ENCODE results near the gene CCL24. TPM values are rescaled to one million over a fixed set of nuclear protein-coding genes. Genes with fewer than 3 reads are reported as not detected.

The CCL24 gene
- total and polyA plus RNA-seq, 2 donors (not counting 1 experiment from before 2014, with no cell fraction given): not detected

GRCh38 chr7:75806560-75807307 lies 6.9 kb downstream of the CCL24 start:
- Histone ChIP-seq H3K27ac (ENCODE audit: insufficient read depth, low read length) (no peak overlapping the region), H3K36me3 (ENCODE audit: control insufficient read depth, insufficient read depth, low read length) (no peaks in the 10 kb centered on the region), H3K4me1 (ENCODE audit: control insufficient read depth, extremely low read depth, insufficient read depth, low read length) (no peaks in the 10 kb centered on the region), H3K4me2 (ENCODE audit: extremely low read depth, insufficient read depth, low read length) (no peak overlapping the region), H3K79me2 (ENCODE audit: control insufficient read depth, insufficient read depth, low read length) (no peaks in the 10 kb centered on the region), H3K4me3 (replicated peaks in 1 of 4; ENCODE audit: control extremely low read depth in 1 of 4, insufficient read depth in 1 of 4, low read depth in 3 of 4, low read length in 4 of 4) (no peak overlapping the region), H2AFZ (ENCODE audit: low read length) (no peak overlapping the region), H3K27me3 (ENCODE audit: control insufficient read depth, insufficient read depth, low read length) (no peaks in the 10 kb centered on the region), H3K9ac (ENCODE audit: insufficient read depth, low read length) (no peak overlapping the region), H4K20me1 (ENCODE audit: control insufficient read depth, extremely low read depth, insufficient read depth, low read length) (no peaks in the 10 kb centered on the region), H3K9me3 (ENCODE audit: control insufficient read depth, insufficient read depth, low read depth, low read length) (no peaks in the 10 kb centered on the region)
- no peak for TF ChIP-seq EZH2 (IDR thresholded peaks at IDR 0.05; ENCODE audit: low read length, missing control alignments)
- TF ChIP-seq, protein P1, sequence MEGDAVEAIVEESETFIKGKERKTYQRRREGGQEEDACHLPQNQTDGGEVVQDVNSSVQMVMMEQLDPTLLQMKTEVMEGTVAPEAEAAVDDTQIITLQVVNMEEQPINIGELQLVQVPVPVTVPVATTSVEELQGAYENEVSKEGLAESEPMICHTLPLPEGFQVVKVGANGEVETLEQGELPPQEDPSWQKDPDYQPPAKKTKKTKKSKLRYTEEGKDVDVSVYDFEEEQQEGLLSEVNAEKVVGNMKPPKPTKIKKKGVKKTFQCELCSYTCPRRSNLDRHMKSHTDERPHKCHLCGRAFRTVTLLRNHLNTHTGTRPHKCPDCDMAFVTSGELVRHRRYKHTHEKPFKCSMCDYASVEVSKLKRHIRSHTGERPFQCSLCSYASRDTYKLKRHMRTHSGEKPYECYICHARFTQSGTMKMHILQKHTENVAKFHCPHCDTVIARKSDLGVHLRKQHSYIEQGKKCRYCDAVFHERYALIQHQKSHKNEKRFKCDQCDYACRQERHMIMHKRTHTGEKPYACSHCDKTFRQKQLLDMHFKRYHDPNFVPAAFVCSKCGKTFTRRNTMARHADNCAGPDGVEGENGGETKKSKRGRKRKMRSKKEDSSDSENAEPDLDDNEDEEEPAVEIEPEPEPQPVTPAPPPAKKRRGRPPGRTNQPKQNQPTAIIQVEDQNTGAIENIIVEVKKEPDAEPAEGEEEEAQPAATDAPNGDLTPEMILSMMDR (conservative IDR thresholded peaks at IDR 0.05 in 1 of 2, IDR thresholded peaks at IDR 0.05 in 1 of 2; ENCODE audit: low read depth in 1 of 2, low read length in 2 of 2): no peak
- no peak for DNase-seq (ENCODE audit: low read depth in 2 of 2)

GRCh38 chr7:75804705-75805104 lies 8.9 kb downstream of the CCL24 start:
- Histone ChIP-seq H3K4me2 (ENCODE audit: extremely low read depth, insufficient read depth, low read length) (no peak overlapping the region), H3K79me2 (ENCODE audit: control insufficient read depth, insufficient read depth, low read length) (no peaks in the 10 kb centered on the region), H3K27ac (ENCODE audit: insufficient read depth, low read length) (no peak overlapping the region), H3K4me1 (ENCODE audit: control insufficient read depth, extremely low read depth, insufficient read depth, low read length) (no peaks in the 10 kb centered on the region), H3K9me3 (ENCODE audit: control insufficient read depth, insufficient read depth, low read depth, low read length) (no peaks in the 10 kb centered on the region), H2AFZ (ENCODE audit: low read length) (no peak overlapping the region), H3K36me3 (ENCODE audit: control insufficient read depth, insufficient read depth, low read length) (no peaks in the 10 kb centered on the region), H3K4me3 (replicated peaks in 1 of 4; ENCODE audit: control extremely low read depth in 1 of 4, insufficient read depth in 1 of 4, low read depth in 3 of 4, low read length in 4 of 4) (no peak overlapping the region), H3K9ac (ENCODE audit: insufficient read depth, low read length) (no peak overlapping the region), H3K27me3 (ENCODE audit: control insufficient read depth, insufficient read depth, low read length) (no peaks in the 10 kb centered on the region), H4K20me1 (ENCODE audit: control insufficient read depth, extremely low read depth, insufficient read depth, low read length) (no peaks in the 10 kb centered on the region)
- no peak for DNase-seq (ENCODE audit: low read depth in 2 of 2)
- TF ChIP-seq, protein P1 (conservative IDR thresholded peaks at IDR 0.05 in 1 of 2, IDR thresholded peaks at IDR 0.05 in 1 of 2; ENCODE audit: low read depth in 1 of 2, low read length in 2 of 2): no peak
- no peak for TF ChIP-seq EZH2 (IDR thresholded peaks at IDR 0.05; ENCODE audit: low read length, missing control alignments)

DNA sequence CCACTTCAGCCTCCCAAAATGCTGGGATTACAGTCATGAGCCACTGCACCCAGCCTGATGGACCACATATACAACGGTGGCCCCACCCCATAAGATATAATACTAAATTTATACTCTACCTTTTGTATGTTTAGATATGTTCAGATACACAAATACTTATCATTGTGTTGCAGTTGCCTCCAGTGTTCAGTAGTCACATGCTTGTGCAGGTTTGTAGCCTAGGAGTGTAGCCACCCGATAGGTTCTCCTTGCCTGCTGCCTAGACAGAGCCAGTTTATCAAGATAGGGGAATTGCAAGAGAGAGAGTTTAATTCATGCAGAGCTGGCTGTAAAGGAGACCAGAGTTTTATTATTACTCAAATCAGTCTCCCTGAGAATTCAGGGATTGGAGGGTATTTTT lies 9.6 kb downstream of the CCL24 start:
- no peak overlapping the region for H3K27ac ChIP-seq (ENCODE audit: insufficient read depth, low read length)
- no peak overlapping the region for H3K4me2 ChIP-seq (ENCODE audit: extremely low read depth, insufficient read depth, low read length)
- H3K27me3 ChIP-seq (ENCODE audit: control insufficient read depth, insufficient read depth, low read length): no peaks in the 10 kb centered on the region
- H3K79me2 ChIP-seq (ENCODE audit: control insufficient read depth, insufficient read depth, low read length): no peaks in the 10 kb centered on the region
- no peaks in the 10 kb centered on the region for H3K36me3 ChIP-seq (ENCODE audit: control insufficient read depth, insufficient read depth, low read length)
- H3K4me3 ChIP-seq (replicated peaks in 1 of 4; ENCODE audit: control extremely low read depth in 1 of 4, insufficient read depth in 1 of 4, low read depth in 3 of 4, low read length in 4 of 4): no peak overlapping the region
- no peak overlapping the region for H3K9ac ChIP-seq (ENCODE audit: insufficient read depth, low read length)
- no peaks in the 10 kb centered on the region for H3K9me3 ChIP-seq (ENCODE audit: control insufficient read depth, insufficient read depth, low read depth, low read length)
- H2AFZ ChIP-seq (ENCODE audit: low read length): no peak overlapping the region
- DNase-seq (ENCODE audit: low read depth in 2 of 2): no peak
- H4K20me1 ChIP-seq (ENCODE audit: control insufficient read depth, extremely low read depth, insufficient read depth, low read length): no peaks in the 10 kb centered on the region
- no peaks in the 10 kb centered on the region for H3K4me1 ChIP-seq (ENCODE audit: control insufficient read depth, extremely low read depth, insufficient read depth, low read length)
- TF ChIP-seq, protein P1 (conservative IDR thresholded peaks at IDR 0.05 in 1 of 2, IDR thresholded peaks at IDR 0.05 in 1 of 2; ENCODE audit: low read depth in 1 of 2, low read length in 2 of 2): no peak
- TF ChIP-seq EZH2 (IDR thresholded peaks at IDR 0.05; ENCODE audit: low read length, missing control alignments): no peak
